Activated naive CD4-positive, alpha-beta T cell treated with anti-CD3 and anti-CD28 coated beads, Interleukin-2, amount 50 U/mL, for 72 hours (primary cell): ENCODE results near the gene TPSD1. TPM values are rescaled to one million over a fixed set of nuclear protein-coding genes. Genes with fewer than 3 reads are reported as not detected.
A peak's percentile ranks its signal among the peaks of the same experiment; 100 is the strongest.
"Not testable (repeated sequence)": the region's sequence is repeated elsewhere in the genome, so short reads cannot be mapped to it uniquely, and the experiment has no call there.

Experiments
- ATAC-seq, 2 donors: fragments of 150-1000 bp; cut with Tn5 transposase; 2 replicates each; pipeline ENCODE4 v1.10.0; 2021; ENCODE audit warnings: mild to moderate bottlenecking in 2 of 2, moderate library complexity in 2 of 2
- DNase-seq, 2 donors: peaks; one replicate each; pipeline ENCODE4 v3.0.0; 2021 to 2022; ENCODE audit warnings: low spot score in 2 of 2
- H3K27ac Mint-ChIP-seq, 2 donors: one replicate each; pipeline ENCODE4 v1.8.0; 2022; ENCODE audit warnings: mild to moderate bottlenecking in 2 of 2, mixed read lengths in 2 of 2
- H3K36me3 Mint-ChIP-seq, 2 donors: one replicate each; pipeline ENCODE4 v1.8.0; 2022; ENCODE audit warnings: mixed read lengths in 2 of 2
- H3K9me3 Mint-ChIP-seq, 2 donors: one replicate each; pipeline ENCODE4 v1.8.0; 2022; ENCODE audit warnings: mixed read lengths in 2 of 2
- total RNA-seq, 2 donors: library from RNA; stranded (reverse); gene quantifications; one replicate each; pipeline ENCODE4 v1.2.3, GENCODE V29; 2022

Gene TPSD1
- total RNA-seq, 2 donors from 2014 or later: not detected

- no peaks in the 10 kb centered on the region for H3K36me3 Mint-ChIP-seq
- DNase-seq (no peak), ATAC-seq (no peak)
- H3K27ac Mint-ChIP-seq: peak overlapping the region in 1 of 2 donors; percentile 9
- H3K9me3 Mint-ChIP-seq: no peaks in the 10 kb centered on the region
These were observed 38.2 kb downstream of the TPSD1 start for GRCh38 chr16:1293921-1294656.

GRCh38 chr16:1295465-1295864, 39.6 kb downstream of the TPSD1 start:
- H3K9me3 Mint-ChIP-seq: no peaks in the 10 kb centered on the region
- ATAC-seq (no peak), DNase-seq (no peak)
- H3K36me3 Mint-ChIP-seq: no peaks in the 10 kb centered on the region
- no peak overlapping the region for H3K27ac Mint-ChIP-seq

GRCh38 chr16:1296688-1297017, 40.8 kb downstream of the TPSD1 start:
- H3K27ac Mint-ChIP-seq: peak overlapping the region in 1 of 2 donors; percentile 73
- ATAC-seq, DNase-seq, H3K36me3 Mint-ChIP-seq, H3K9me3 Mint-ChIP-seq: not testable (repeated sequence)

- H3K27ac Mint-ChIP-seq: peak overlapping the region in 1 of 2 donors; percentile 73
- no peak for DNase-seq
These were observed 41.3 kb downstream of the TPSD1 start for GRCh38 chr16:1297018-1297696.

GRCh38 chr16:1298406-1298805, 42.5 kb downstream of the TPSD1 start:
- no peak for DNase-seq
- ATAC-seq: no peak
- Mint-ChIP-seq H3K36me3 (no peaks in the 10 kb centered on the region), H3K9me3 (no peaks in the 10 kb centered on the region), H3K27ac (no peak overlapping the region)

More at GRCh38 chr16:1297018-1297696, 41.3 kb downstream of the TPSD1 start:
- Mint-ChIP-seq H3K9me3 (no peaks in the 10 kb centered on the region), H3K36me3 (no peaks in the 10 kb centered on the region)
- peak; percentile 87 to 98 for ATAC-seq

GRCh38 chr16:1299012-1299867, 43.4 kb downstream of the TPSD1 start:
- H3K36me3 Mint-ChIP-seq: no peaks in the 10 kb centered on the region
- H3K27ac Mint-ChIP-seq: no peak overlapping the region
- H3K9me3 Mint-ChIP-seq: no peaks in the 10 kb centered on the region
- DNase-seq: no peak
- no peak for ATAC-seq

- H3K9me3 Mint-ChIP-seq: no peaks in the 10 kb centered on the region
- H3K27ac Mint-ChIP-seq: no peak overlapping the region
- H3K36me3 Mint-ChIP-seq: no peaks in the 10 kb centered on the region
- DNase-seq (no peak), ATAC-seq (no peak)
These were observed 44.0 kb downstream of the TPSD1 start for GRCh38 chr16:1299868-1300203.

GRCh38 chr16:1300664-1301476, 45.0 kb downstream of the TPSD1 start:
- no peak overlapping the region for H3K27ac Mint-ChIP-seq
- DNase-seq (peak; percentile 79 to 90), ATAC-seq (peak; percentile 48 to 79)
- H3K9me3 Mint-ChIP-seq: no peaks in the 10 kb centered on the region
- H3K36me3 Mint-ChIP-seq: no peaks in the 10 kb centered on the region

- DNase-seq (no peak), ATAC-seq (no peak)
- Mint-ChIP-seq H3K36me3 (no peaks in the 10 kb centered on the region), H3K27ac (no peak overlapping the region), H3K9me3 (no peaks in the 10 kb centered on the region)
These were observed 45.7 kb downstream of the TPSD1 start for GRCh38 chr16:1301562-1301961.

- DNase-seq: no peak
- no peaks in the 10 kb centered on the region for H3K9me3 Mint-ChIP-seq
- H3K36me3 Mint-ChIP-seq: peaks cover 10% of the 10 kb centered on the region in 2 donors
- H3K27ac Mint-ChIP-seq: peak overlapping the region in 1 of 2 donors; percentile 55
- no peak for ATAC-seq
These were observed 50.0 kb downstream of the TPSD1 start for GRCh38 chr16:1305823-1306222.

GRCh38 chr16:1306334-1306733, 50.5 kb downstream of the TPSD1 start:
- no peak for ATAC-seq
- peak overlapping the region in 1 of 2 donors; percentile 55 for H3K27ac Mint-ChIP-seq
- DNase-seq: no peak
- peaks cover 14 to 15% of the 10 kb centered on the region in 2 donors for H3K36me3 Mint-ChIP-seq
- H3K9me3 Mint-ChIP-seq: no peaks in the 10 kb centered on the region

GRCh38 chr16:1308036-1308976, 52.4 kb downstream of the TPSD1 start:
- ATAC-seq (peak; percentile 53 to 56), DNase-seq (peak in 1 of 2 donors; percentile 86)
- Mint-ChIP-seq H3K9me3 (no peaks in the 10 kb centered on the region), H3K36me3 (peaks cover 14 to 15% of the 10 kb centered on the region in 2 donors), H3K27ac (peak overlapping the region; percentile 66 to 95)
